T1000 (cell line): Measurements from ENCODE around the gene NABP2.
A peak's percentile ranks its signal among the peaks of the same experiment; 100 is the strongest.
"Not testable (repeated sequence)": the region's sequence is repeated elsewhere in the genome, so short reads cannot be mapped to it uniquely, and the experiment has no call there.

ENCODE experiments used
- DNase-seq: peaks from one replicate; lab custom pipeline; 2025; ENCODE audit warnings: mixed read lengths; lab: John Stamatoyannopoulos, UW

The NABP2 gene

DNA sequence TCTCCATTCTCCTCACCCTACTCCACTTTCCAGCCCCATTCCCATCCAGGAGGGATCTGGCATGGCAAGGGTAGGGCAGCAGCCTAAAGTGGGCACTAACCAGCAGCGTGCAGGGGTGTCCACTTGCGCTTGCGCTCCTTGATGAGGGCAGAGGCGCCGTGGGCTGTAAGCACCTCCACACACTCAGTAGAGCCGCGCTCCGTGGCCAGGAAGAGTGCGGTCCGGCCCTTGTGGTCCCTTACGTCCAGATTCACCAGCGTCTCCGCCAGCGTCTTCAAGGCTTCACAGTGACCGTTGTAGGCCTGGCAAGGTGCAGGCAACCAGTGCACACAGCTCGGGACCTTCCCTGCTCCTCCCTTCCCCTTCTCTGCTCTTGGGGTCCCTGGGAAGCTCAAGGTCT lies 23.8 kb downstream of the NABP2 start:
- no peak for DNase-seq

- DNase-seq, result no peak
These were observed 24.6 kb downstream of the NABP2 start for GRCh38 chr12:56248711-56249110.

- no peak for DNase-seq
These were observed 28.5 kb downstream of the NABP2 start for GRCh38 chr12:56252649-56253048.

- DNase-seq, result no peak
These were observed 28.9 kb downstream of the NABP2 start for GRCh38 chr12:56253091-56253490.

DNA sequence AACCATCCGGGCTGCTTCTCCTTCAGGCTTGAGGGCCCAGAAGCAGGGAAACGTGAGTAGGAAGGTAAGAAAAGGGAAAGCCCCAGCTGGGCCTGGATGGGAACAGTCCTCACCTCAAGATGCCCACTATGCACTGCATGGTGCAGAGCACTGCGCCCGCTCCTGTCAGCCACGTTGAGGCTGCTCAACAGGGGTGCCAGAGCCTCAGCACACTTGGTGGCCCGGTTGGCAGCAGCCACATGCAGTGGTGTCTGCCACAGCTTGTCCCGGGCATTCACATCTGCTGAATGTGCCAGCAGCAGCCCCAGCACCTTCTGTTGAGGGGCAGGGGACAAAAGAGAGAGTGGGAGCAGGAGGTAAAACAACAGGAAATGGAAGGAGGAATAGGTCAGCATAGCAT lies 31.5 kb downstream of the NABP2 start:
- DNase-seq, result no peak

- peak; percentile 83 for DNase-seq
These were observed 32.3 kb downstream of the NABP2 start for GRCh38 chr12:56256326-56256960.

GRCh38 chr12:56257071-56257470 lies 32.9 kb downstream of the NABP2 start:
- no peak for DNase-seq

DNA sequence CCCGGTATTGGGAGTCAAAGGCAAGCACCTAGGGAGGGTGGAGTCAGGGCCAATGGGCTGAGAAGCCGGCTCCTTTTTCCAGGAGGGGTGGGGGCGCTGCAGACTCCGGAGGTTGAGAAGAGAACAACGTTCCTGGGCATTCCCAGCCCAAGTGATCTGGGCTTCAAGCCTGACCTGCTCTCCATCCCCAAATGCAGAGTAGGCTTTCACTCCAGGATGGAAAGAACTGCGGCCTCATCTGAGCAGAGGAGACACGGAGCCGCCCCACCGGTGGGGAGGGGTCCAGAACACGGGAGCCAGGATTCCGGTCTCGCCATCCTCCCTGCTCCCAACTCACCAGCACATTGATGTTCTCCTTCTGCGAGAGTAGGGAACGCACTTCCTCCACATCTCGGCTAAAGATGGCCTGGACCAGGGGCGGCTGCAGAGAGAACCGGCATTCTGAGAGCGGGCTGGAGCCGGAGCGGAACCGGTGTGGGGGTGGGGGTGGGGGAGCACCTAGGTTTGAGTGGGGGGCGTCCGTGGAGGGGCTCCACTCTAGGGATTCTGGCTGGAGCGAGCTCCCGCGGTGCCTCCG lies 33.4 kb downstream of the NABP2 start:
- no peak for DNase-seq

DNA sequence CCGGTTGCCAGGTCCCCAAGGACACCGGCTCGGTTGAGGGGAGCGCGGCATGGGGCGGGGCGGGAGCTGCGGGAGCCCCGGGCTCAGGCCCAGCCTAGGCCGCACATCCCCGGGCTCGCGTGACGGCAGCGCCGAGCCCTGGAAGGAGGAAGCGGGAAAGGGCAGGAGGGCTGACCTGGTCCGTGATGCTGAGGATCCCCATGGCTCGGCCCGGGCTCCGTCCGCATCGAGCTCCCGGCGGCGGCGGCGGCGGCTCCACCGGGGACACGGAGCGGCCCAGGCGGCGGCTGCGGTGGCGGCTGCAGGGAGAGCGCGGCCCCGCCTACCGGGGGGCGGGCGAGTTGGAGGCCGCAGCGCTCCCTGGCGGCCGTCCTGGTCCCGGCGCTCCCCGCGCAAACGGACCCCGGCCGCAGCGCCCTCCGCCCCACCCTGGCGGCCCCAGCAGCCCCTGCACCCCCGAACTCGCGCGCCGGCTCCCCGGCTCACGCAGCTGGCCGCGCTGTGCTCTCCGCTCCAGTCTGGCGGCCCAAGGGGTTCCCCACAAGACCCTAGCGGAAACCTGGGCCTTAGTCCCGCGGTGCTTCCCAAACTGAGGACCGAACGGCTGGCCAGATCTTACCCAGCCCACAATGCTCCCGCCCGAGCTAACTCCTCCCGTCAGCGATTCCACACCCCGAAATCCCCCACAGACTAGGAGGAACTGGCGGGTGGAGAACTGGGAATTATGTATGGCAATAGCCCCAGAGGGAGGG lies 34.1 kb downstream of the NABP2 start, which contains the start of gene ANKRD52:
Gene ANKRD52, minus strand, starts transcription at position 317 of the 752 bp plus-strand sequence. Its CDS starts 115 bp downstream, at position 202.
- DNase-seq, result peak; percentile 72

- DNase-seq, result no peak
These were observed 34.7 kb downstream of the NABP2 start for GRCh38 chr12:56258820-56259183.

DNA sequence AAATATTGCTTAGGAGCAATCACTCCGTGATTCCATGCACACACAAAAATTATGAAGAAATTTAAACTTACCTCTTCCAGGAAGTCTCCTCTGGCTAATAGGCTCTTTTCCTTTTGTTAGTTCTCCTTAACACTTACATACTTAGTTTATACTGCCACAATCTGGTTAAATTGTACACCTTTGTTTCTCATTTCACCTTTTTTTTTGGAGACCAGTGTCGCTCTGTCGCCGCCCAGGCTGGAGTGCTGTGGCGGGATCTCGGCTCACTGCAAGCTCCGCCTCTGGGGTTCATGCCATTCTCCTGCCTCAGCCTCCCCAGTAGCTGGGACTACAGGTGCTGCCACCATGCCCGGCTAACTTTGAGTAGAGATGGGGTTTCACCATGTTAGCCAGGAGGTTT lies 36.2 kb downstream of the NABP2 start:
- DNase-seq, result no peak

- no peak for DNase-seq
These were observed 36.8 kb downstream of the NABP2 start for GRCh38 chr12:56260921-56261320.

GRCh38 chr12:56261503-56262232 lies 37.5 kb downstream of the NABP2 start:
- DNase-seq, result peak; percentile 32

DNA sequence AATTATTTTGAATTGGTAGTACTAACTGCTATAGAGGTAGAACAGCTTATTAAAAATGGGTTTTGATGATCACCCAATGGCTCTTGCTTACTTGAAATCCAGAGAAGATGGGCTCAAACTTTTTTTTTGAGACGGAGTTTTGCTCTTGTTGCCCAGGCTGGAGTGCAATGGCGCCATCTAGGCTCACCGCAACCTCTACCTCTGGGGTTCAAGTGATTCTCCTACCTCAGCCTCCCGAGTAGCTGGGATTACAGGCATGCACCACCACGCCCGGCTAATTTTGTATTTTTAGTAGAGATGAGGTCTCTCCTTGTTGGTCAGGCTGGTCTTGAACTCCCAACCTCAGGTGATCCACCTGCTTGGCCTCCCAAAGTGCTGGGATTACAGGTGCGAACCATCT lies 38.8 kb downstream of the NABP2 start:
- not testable (repeated sequence) for DNase-seq

GRCh38 chr12:56266068-56266692 lies 42.0 kb downstream of the NABP2 start:
- not testable (repeated sequence) for DNase-seq

- DNase-seq, result peak; percentile 80
These were observed 42.7 kb downstream of the NABP2 start, which contains the start of gene COQ10A for GRCh38 chr12:56266693-56267442. COQ10A (plus strand) TSS chr12:56266942; CDS start chr12:56267119, 177 bp downstream.

GRCh38 chr12:56267443-56268071 lies 43.4 kb downstream of the NABP2 start:
- no peak for DNase-seq

GRCh38 chr12:56271031-56271430 lies 46.9 kb downstream of the NABP2 start:
- no peak for DNase-seq

DNA sequence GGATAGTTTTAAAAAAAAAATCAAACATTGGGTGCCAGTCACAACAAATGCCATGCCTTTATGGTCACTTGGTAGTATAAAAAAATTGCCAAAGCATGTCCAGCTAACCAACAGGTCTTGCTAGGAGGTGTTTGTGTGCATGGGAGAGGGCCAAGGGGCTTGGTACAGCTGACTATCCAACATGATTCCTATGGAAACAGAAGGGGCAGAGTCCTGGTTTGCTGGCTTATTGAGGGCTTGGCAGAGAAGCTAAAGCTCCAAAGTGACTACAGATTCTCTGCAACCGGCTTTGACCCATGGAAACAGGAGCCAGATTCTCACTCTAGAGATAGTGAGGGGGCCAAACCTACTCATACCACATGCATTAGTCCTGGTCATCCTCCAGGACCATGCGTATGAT lies 48.3 kb downstream of the NABP2 start:
- not testable (repeated sequence) for DNase-seq

DNA sequence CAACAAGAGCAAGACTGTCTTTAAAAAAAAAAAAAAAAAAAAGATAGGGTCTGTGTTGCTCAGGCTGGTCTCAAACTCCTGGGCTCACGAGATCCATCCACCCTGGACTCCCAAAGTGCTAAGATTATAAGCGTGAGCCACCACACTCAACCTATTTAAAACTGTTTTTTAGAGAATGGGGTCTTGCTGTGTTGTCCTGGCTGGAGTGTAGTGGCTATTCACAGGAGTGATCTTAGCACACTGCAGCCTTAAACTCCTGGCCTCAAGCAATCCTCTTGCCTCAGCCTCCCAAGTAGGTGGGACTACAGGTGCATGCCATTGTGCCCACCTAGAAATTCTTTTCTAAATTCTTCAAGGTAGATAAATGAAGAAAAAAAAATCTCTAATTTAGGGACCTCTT lies 50.2 kb downstream of the NABP2 start:
- DNase-seq, result no peak

- no peak for DNase-seq
These were observed 54.8 kb downstream of the NABP2 start for GRCh38 chr12:56278905-56279304.
